ENCODE data around the gene CLEC4G.
"Not testable (repeated sequence)": the region's sequence is repeated elsewhere in the genome, so short reads cannot be mapped to it uniquely, and the experiment has no call there.

CLEC4G gene

GRCh38 chr19:7746306-7746705 lies 14.4 kb upstream of the CLEC4G start:
- DNase-seq: not testable (repeated sequence)

GRCh38 chr19:7744871-7745650 lies 13.2 kb upstream of the CLEC4G start:
- no peak for DNase-seq

- DNase-seq: no peak
Observed at GRCh38 chr19:7744199-7744786, 12.4 kb upstream of the CLEC4G start.

- DNase-seq: no peak
Observed at GRCh38 chr19:7743425-7743841, 11.5 kb upstream of the CLEC4G start.

- DNase-seq: no peak
Observed at GRCh38 chr19:7742991-7743390, 11.1 kb upstream of the CLEC4G start.

- DNase-seq: no peak
Observed at GRCh38 chr19:7742575-7742974, 10.7 kb upstream of the CLEC4G start.

- DNase-seq: no peak
Observed at GRCh38 chr19:7740682-7741054, 8.8 kb upstream of the CLEC4G start.

GRCh38 chr19:7739801-7740681 lies 8.1 kb upstream of the CLEC4G start:
- no peak for DNase-seq

- no peak for DNase-seq
Observed at GRCh38 chr19:7739211-7739755, 7.4 kb upstream of the CLEC4G start.

GRCh38 chr19:7738023-7738422 lies 6.1 kb upstream of the CLEC4G start:
- DNase-seq: no peak

- no peak for DNase-seq
Observed at GRCh38 chr19:7737215-7737614, 5.3 kb upstream of the CLEC4G start.

- DNase-seq: no peak
Observed at GRCh38 chr19:7736148-7736547, 4.2 kb upstream of the CLEC4G start.

GRCh38 chr19:7734220-7735203 lies 2.6 kb upstream of the CLEC4G start:
- no peak for DNase-seq

GRCh38 chr19:7733376-7733775 lies 1.5 kb upstream of the CLEC4G start:
- DNase-seq: no peak

- no peak for DNase-seq
Observed at GRCh38 chr19:7731615-7732014, 295 bp downstream of the CLEC4G start.

- DNase-seq: no peak
Observed at GRCh38 chr19:7731218-7731595, 703 bp downstream of the CLEC4G start.

GRCh38 chr19:7730286-7731217 lies 1.4 kb downstream of the CLEC4G start:
- no peak for DNase-seq

GRCh38 chr19:7729831-7730285 lies 2.1 kb downstream of the CLEC4G start:
- DNase-seq: no peak

GRCh38 chr19:7729211-7729610 lies 2.7 kb downstream of the CLEC4G start:
- no peak for DNase-seq

- DNase-seq: no peak
Observed at GRCh38 chr19:7725791-7726190, 6.1 kb downstream of the CLEC4G start.

GRCh38 chr19:7722231-7722651 lies 9.7 kb downstream of the CLEC4G start:
- no peak for DNase-seq
